GM18508 (cell line): Measurements from ENCODE around the gene DISC1.
"Not testable (repeated sequence)": the region's sequence is repeated elsewhere in the genome, so short reads cannot be mapped to it uniquely, and the experiment has no call there.

ENCODE experiments used
- ATAC-seq: cut with Tn5 transposase; IDR thresholded peaks from one replicate; pipeline ENCODE4 v1.9.1; 2021; ENCODE audit warnings: moderate number of reproducible peaks; ENCODE audit not compliant: insufficient read depth, unreplicated experiment

The DISC1 gene

DNA sequence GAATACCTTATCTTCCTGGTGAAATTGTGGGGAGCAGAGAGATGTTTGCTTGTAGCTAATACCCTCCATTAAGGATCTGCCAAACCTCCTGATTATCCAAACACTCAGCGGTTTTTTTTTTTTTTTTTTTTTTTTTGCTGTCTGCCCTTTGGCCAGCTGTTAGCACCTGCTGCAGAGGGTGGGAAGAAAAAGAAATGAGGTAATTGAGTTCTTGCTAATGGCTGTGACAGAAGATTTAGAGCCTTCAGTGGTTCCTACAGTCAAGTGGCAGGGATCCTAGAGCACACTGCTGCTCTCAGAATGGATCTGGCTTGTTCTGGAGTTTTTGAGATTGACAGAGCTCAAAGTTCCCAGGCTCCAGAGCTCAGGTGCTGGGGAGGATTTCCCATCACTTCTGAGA lies 342.5 kb downstream of the DISC1 start:
- ATAC-seq, result no peak

- not testable (repeated sequence) for ATAC-seq
These were observed 343.2 kb downstream of the DISC1 start for GRCh38 chr1:231969761-231970160.

DNA sequence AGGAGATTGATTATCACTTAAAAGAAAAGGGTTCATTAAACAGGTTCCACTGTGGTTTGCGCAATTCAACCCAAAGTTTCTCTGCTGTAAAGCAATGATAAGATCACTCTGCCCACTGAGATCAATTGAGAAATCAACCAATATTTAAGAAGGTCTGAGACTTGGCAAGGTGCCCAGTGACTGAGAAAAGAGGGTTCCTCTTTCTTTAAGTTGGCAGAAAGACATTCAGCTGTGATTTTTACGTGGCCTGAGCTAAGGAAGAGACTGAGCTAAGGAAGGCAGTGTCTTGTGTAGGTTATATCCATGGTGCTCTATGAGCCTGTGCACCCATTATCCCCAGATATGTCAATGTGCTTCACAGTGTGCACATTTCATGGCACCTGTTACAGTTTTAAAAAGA lies 344.1 kb downstream of the DISC1 start:
- no peak for ATAC-seq

DNA sequence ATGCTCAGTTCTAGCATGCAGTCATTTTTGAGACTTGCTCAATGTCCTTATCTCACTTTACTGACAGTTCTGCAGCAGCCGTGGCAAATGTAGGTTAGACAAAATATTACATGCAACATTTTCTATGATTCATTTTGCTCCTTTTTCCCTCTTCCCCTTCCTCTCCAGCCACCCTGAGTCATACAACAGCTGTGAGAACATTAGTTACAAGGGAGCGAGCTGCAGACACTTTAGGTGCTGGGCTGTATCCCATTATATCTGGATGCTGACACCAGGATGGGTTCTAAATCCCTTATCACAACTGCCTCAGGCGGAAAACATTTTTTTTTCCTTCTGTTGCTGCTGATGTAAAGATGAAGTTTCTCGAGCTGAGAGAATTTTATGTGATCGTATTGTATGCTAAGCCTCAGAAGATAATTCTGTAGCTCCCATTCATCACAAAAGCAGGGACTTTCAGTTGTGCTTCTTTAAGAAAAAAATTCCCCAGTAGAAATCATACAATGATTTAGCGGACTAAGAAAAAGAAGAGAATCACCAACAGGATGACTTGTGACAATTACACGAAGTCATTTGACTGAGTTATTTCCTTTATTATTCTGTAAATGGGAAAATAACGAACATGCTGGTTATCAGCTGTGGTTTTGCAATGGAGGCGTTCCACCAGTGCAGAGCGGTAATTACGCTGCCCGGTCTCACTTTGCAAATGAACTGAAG lies 345.0 kb downstream of the DISC1 start:
- no peak for ATAC-seq

DNA sequence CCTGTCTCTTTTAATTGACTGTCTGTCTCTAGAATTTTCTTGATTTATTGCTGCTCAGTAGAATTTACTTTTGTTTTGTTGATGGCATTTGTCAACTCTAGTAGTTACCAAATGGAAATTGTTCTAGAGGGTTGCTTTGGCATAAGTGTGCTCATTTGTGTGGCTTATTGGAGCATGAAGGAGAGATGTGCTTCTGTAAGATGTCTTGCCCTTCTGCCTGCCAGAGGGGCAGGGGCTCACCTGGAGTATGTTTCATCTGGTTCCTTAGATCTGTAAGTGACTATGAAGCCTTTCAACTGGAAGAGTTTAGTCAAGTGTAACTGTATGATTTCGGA lies 345.5 kb downstream of the DISC1 start:
- ATAC-seq, result no peak

DNA sequence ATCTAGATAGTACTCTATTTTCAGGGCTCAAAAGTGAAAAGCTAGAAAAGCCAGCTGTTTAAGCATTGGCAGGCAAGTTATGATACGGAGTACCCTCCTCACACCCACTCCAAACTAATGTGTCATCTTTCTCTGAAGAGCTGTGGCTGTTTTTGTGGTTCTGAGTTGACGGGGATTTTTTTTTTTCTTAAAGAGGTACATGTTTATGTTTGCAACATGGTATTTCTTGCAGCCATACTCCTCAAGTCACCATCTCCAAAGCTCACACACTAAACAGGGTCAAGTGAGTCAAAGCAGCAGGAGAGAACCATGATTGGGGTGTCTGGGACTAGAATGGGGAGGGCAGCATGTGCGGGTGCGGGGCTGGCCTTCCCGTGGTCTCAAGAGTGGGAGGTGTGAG lies 347.2 kb downstream of the DISC1 start:
- ATAC-seq, result no peak

DNA sequence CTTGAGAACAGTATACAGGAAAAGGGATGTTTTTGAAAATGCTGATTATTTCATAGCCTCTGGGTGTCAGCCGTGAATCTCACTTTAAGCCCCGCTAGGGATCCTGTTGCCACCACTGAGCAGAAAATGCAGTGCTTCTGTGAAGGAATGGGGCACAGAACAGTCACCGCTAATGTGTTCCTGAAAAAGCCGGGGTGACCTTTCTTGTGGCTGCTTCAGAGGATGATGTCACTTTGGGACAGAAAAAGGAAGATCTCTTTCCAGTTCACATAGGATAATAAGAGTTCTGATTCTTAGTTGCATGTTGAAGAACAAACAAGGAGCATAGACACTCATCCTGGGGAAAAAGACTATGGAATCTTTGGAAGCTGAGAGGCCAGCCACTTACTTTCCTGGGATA lies 349.6 kb downstream of the DISC1 start:
- no peak for ATAC-seq

- no peak for ATAC-seq
These were observed 355.1 kb downstream of the DISC1 start for GRCh38 chr1:231981675-231982074.

DNA sequence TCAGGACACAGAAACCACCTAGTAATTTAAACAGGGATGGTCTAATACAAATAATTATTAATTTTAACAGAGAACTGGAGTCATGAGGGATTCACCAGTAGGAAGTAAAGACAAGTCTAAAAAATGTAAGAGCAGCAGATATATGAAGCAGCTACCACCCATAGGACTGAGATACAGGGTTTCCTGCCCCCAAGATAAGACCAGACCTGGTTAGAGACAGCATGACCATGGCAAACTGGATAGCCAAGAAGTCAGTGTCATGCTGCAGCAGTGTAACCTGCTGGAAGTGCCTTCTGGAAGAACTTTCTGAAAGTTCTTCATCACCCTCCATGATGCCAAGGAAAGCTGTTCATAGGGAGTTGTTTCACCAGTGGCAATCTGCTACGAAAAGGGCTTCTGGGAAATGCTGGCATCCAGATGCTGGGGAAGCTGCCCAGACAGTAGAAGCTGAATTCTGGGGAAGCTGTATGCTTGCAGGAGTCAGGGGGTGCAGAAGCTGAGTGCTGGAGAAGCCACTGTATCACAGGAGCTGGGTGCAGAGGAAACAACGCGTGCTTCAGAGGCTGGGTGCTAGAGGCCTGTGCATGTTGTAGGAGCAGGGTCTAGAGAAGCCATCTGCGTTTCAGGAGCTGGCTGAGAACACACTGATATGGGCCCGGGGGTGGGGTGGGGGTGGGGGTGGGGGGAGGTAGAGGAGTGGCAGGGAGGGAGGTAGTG lies 356.4 kb downstream of the DISC1 start:
- no peak for ATAC-seq

GRCh38 chr1:231983588-231984193 lies 357.1 kb downstream of the DISC1 start:
- no peak for ATAC-seq

DNA sequence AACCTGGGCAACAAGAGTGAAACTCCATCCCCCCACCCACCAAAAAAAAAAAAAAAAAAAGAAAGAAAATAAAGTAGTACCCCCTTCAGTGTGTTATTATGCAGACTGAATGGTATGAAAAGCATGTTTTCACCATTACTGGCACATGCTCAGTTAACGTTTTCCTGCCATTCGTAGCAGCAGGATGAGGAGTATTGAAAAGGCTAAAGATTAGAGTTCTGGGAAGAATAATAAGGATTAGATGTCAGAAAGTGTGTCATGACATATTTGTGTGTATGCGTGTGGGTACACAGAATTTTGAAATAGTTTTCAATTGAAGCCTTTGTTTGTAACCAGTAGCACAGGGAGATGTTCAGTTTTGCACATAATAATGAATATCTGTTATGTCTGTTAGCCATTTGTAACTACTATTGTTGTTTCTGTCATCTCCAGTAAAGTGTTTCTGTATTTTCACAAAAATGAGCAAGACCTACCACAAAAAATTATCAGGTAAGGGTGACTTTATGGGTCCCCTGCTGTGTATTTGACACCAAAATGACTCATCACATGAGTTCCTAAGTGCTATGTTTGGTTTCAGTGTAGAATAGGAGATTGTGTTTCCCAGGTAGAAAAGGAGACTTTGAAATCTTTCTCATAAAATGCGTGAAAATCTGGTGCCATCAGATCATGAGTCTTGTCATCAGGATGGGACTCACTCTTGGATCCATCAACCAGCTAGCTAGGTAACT lies 358.9 kb downstream of the DISC1 start:
- no peak for ATAC-seq

GRCh38 chr1:231986631-231987336 lies 360.2 kb downstream of the DISC1 start:
- ATAC-seq, result no peak

- no peak for ATAC-seq
These were observed 363.8 kb downstream of the DISC1 start for GRCh38 chr1:231990388-231990787.

DNA sequence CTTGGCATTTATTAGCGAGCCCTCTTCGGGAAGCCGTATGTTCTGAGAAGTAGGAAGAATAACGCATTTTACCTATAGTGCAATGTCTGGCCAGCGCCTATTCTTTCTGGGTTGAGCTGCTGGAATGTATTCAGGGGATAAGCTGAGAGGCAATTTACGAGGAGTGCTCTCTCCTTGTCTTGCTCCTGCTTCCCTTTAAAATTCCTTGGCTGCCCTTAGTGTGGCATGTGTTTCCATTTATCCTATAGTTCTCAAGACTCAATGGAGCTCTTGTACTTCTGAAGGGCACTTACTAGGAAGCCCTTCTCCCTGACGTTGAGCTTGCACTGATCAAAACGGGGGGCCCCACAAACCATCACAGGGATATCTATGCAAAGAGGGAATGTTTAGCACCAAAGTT lies 364.6 kb downstream of the DISC1 start:
- no peak for ATAC-seq

DNA sequence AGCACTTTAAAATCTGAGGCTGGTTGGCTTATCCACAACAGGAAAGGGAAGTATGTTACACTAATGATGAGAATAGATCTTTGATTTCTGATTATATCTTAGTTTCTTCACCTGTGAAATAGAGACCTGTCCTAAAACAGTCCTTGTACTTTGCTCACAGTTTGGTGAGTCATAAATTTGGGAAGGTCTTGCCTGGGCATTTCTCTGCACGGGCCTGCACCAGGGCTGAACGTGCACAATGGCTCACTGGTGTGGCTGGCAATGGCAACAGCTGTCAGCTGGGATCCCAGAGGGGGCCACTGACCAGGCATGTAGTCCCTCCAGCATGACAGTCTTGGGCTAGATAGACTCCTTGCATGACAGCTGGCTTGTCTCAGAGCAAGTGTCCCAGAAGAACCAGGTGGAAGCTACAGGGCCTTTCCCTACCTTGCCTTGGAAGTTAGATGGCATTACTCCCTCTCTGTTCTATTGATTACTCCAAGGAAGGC lies 367.4 kb downstream of the DISC1 start:
- ATAC-seq, result no peak

- no peak for ATAC-seq
These were observed 372.2 kb downstream of the DISC1 start for GRCh38 chr1:231998791-231999190.

DNA sequence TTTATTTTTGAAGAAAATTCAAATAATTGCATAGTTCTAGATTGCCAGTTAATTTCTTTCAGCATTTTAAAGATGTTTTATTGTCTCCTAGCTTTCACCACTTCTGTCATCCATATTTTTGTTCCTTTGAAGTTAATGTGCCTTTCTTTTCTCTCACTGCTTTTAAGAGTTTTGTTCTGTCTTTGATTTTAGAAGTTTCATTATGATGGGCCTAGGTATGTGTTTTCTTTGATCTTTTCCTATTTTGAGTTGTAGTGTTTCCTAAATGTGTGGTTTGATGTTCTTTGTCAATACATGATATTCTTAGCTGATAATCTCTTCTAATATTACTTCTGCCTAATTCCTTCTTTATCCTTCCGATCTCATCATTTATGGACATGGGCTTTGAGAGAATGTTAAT lies 378.7 kb downstream of the DISC1 start:
- no peak for ATAC-seq

GRCh38 chr1:232009741-232010140 lies 383.2 kb downstream of the DISC1 start:
- no peak for ATAC-seq

DNA sequence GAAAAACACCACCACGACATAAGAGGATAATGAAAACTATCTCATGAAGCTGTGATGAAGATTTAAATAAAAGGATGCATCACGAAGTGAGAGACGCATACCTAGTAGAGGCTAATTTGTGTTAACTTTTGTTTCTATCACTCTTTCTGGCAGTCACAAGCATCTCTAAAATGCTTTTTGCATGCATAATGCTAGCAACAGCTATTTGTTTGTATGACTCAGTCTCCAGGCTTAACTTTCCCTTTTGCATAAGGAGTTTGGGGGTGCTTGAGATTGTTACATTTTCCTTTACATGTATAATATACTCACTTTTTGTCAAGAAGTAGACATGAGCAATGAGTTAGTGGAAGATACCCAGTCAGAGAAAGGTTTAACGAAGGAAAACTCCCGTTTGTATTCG lies 385.4 kb downstream of the DISC1 start:
- ATAC-seq, result no peak

GRCh38 chr1:232012773-232013386 lies 386.3 kb downstream of the DISC1 start:
- no peak for ATAC-seq
